IMR-90 (cell line): Measurements from ENCODE around the gene CRYAA.

Source experiments
- CTCF ChIP-seq: conservative IDR thresholded peaks from 2 replicates; pipeline ENCODE4 v1.5.1; 2012; ENCODE audit warnings: mild to moderate bottlenecking, low read depth, low read length, improper control_type of control experiment
- FOS ChIP-seq: fragments of 150-350 bp; IDR thresholded peaks from 2 replicates; pipeline ENCODE4 v1.6.1; 2016; ENCODE audit warnings: low read depth, low read length
- MXI1 ChIP-seq: IDR thresholded peaks from 2 replicates; pipeline ENCODE4 v1.6.1; 2012; ENCODE audit warnings: low read depth, mild to moderate bottlenecking, low read length, moderate library complexity, borderline replicate concordance
- POLR2A ChIP-seq: IDR thresholded peaks from 2 replicates; pipeline ENCODE4 v1.6.1; 2012; ENCODE audit warnings: mild to moderate bottlenecking, low read depth, low read length

GRCh38 chr21:43188592-43189210 lies 19.9 kb downstream of the CRYAA start:
- no peak for TF ChIP-seq CTCF
- no peak for TF ChIP-seq POLR2A
- TF ChIP-seq FOS, result no peak
- TF ChIP-seq MXI1, result no peak
